NCI-H526 (cell line): ENCODE results near the gene THAP10.

Experiments
- DNase-seq, 2 experiments: peaks; one replicate each; lab custom pipeline; 2025; lab: John Stamatoyannopoulos, UW

THAP10 gene

GRCh38 chr15:70892002-70892911, at the start of gene THAP10, which contains the start of gene LRRC49:
THAP10 (minus strand) TSS chr15:70892433; CDS start chr15:70892272, 161 bp downstream.
LRRC49 (plus strand) TSS chr15:70892826; CDS start chr15:70892895, 69 bp downstream.
- peak; percentile 97 to 98 for DNase-seq

GRCh38 chr15:70936326-70936725, 44.1 kb upstream of the THAP10 start:
- no peak for DNase-seq

- no peak for DNase-seq
Observed at GRCh38 chr15:70935631-70936030, 43.4 kb upstream of the THAP10 start.

- no peak for DNase-seq
Observed at GRCh38 chr15:70933411-70933810, 41.2 kb upstream of the THAP10 start.

- DNase-seq, result no peak
Observed at GRCh38 chr15:70932397-70932796, 40.2 kb upstream of the THAP10 start.

- no peak for DNase-seq
Observed at GRCh38 chr15:70931821-70932220, 39.6 kb upstream of the THAP10 start.

- DNase-seq, result peak; percentile 10 to 24
Observed at GRCh38 chr15:70926914-70927313, 34.7 kb upstream of the THAP10 start.

- no peak for DNase-seq
Observed at GRCh38 chr15:70923311-70924080, 31.3 kb upstream of the THAP10 start.

- no peak for DNase-seq
Observed at GRCh38 chr15:70922119-70922518, 29.9 kb upstream of the THAP10 start.

GRCh38 chr15:70920981-70921696, 28.9 kb upstream of the THAP10 start:
- DNase-seq, result no peak

GRCh38 chr15:70917955-70918354, 25.7 kb upstream of the THAP10 start:
- no peak for DNase-seq

GRCh38 chr15:70916531-70916930, 24.3 kb upstream of the THAP10 start:
- no peak for DNase-seq

- no peak for DNase-seq
Observed at GRCh38 chr15:70912187-70912586, 20.0 kb upstream of the THAP10 start.

GRCh38 chr15:70910958-70911357, 18.7 kb upstream of the THAP10 start:
- no peak for DNase-seq

- DNase-seq, result no peak
Observed at GRCh38 chr15:70907784-70908471, 15.7 kb upstream of the THAP10 start.

- DNase-seq, result no peak
Observed at GRCh38 chr15:70906842-70907241, 14.6 kb upstream of the THAP10 start.

GRCh38 chr15:70902107-70902506, 9.9 kb upstream of the THAP10 start:
- no peak for DNase-seq

- peak; percentile 58 to 76 for DNase-seq
Observed at GRCh38 chr15:70892912-70893560, 803 bp upstream of the THAP10 start.

GRCh38 chr15:70882361-70882760, 9.9 kb downstream of the THAP10 start:
- DNase-seq, result no peak

GRCh38 chr15:70880781-70881180, 11.5 kb downstream of the THAP10 start:
- DNase-seq, result no peak

GRCh38 chr15:70879401-70879800, 12.8 kb downstream of the THAP10 start:
- no peak for DNase-seq
